ENCODE measurements around the gene TMEM108. TPM values are rescaled to one million over a fixed set of nuclear protein-coding genes. Genes with fewer than 3 reads are reported as not detected.
A peak's percentile ranks its signal among the peaks of the same experiment; 100 is the strongest.

The TMEM108 gene
- total RNA-seq, 6 experiments from 2014 or later: 0.10 to 0.20 TPM; not detected in 4

DNA sequence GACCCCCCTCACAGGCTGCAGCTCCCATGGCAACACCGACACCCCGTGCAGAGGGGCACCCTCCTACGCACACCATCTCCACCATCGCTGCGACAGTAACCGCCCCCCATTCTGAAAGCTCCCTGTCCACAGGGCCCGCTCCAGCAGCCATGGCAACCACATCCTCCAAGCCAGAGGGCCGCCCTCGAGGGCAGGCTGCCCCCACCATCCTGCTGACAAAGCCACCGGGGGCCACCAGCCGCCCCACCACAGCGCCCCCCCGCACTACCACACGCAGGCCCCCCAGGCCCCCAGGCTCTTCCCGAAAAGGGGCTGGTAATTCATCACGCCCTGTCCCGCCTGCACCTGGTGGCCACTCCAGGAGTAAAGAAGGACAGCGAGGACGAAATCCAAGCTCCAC is 341.7 kb downstream of the TMEM108 start:
- DNase-seq (no peak), ATAC-seq (no peak)
- H3K4me3 ChIP-seq: no peak overlapping the region
- H3K4me1 ChIP-seq: peaks cover 0 to 26% (median 4%) of the 10 kb centered on the region in 4 donors
- H3K27ac ChIP-seq: no peak overlapping the region
- WGBS (ENCODE audit: insufficient coverage, low coverage, low lambda C conversion rate, missing lambda C conversion rate): 90% methylated on average over 9 of the region's 19 CpGs
- intact Hi-C loops (cut with DNase I): loop anchor here (10.0 kb wide), 1 partner anchor 335 kb away; no protein-coding TSS in a partner anchor
- H3K9me3 ChIP-seq: no peaks in the 10 kb centered on the region
- H3K27me3 ChIP-seq: no peaks in the 10 kb centered on the region
- TF ChIP-seq POLR2A (IDR thresholded peaks at IDR 0.05): no peak
- TF ChIP-seq, protein P1, sequence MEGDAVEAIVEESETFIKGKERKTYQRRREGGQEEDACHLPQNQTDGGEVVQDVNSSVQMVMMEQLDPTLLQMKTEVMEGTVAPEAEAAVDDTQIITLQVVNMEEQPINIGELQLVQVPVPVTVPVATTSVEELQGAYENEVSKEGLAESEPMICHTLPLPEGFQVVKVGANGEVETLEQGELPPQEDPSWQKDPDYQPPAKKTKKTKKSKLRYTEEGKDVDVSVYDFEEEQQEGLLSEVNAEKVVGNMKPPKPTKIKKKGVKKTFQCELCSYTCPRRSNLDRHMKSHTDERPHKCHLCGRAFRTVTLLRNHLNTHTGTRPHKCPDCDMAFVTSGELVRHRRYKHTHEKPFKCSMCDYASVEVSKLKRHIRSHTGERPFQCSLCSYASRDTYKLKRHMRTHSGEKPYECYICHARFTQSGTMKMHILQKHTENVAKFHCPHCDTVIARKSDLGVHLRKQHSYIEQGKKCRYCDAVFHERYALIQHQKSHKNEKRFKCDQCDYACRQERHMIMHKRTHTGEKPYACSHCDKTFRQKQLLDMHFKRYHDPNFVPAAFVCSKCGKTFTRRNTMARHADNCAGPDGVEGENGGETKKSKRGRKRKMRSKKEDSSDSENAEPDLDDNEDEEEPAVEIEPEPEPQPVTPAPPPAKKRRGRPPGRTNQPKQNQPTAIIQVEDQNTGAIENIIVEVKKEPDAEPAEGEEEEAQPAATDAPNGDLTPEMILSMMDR (IDR thresholded peaks at IDR 0.05): no peak
- no peaks in the 10 kb centered on the region for H3K36me3 ChIP-seq

DNA sequence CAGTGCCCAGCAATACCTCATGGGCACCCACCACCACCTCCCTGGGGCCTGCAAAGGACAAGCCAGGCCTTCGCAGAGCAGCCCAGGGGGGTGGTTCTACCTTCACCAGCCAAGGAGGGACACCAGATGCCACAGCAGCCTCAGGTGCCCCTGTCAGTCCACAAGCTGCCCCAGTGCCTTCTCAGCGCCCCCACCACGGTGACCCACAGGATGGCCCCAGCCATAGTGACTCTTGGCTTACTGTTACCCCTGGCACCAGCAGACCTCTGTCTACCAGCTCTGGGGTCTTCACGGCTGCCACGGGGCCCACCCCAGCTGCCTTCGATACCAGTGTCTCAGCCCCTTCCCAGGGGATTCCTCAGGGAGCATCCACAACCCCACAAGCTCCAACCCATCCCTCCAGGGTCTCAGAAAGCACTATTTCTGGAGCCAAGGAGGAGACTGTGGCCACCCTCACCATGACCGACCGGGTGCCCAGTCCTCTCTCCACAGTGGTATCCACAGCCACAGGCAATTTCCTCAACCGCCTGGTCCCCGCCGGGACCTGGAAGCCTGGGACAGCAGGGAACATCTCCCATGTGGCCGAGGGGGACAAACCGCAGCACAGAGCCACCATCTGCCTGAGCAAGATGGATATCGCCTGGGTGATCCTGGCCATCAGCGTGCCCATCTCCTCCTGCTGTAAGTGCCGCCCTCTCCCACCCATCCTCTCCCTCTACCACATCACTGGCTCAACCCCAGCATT is 342.5 kb downstream of the TMEM108 start:
- Histone ChIP-seq H3K9me3 (no peaks in the 10 kb centered on the region), H3K27ac (no peak overlapping the region), H3K4me3 (no peak overlapping the region), H3K36me3 (no peaks in the 10 kb centered on the region), H3K4me1 (peaks cover 0 to 26% (median 4%) of the 10 kb centered on the region in 4 donors), H3K27me3 (no peaks in the 10 kb centered on the region)
- no peak for ATAC-seq
- DNase-seq: no peak
- intact Hi-C loops (cut with DNase I): loop anchor here (10.0 kb wide), 1 partner anchor 336 kb away; no protein-coding TSS in a partner anchor
- TF ChIP-seq, protein P1 (IDR thresholded peaks at IDR 0.05): no peak
- TF ChIP-seq POLR2A (IDR thresholded peaks at IDR 0.05): no peak
- 80% methylated on average over 1 of the region's 16 CpGs for WGBS (ENCODE audit: insufficient coverage, low coverage, low lambda C conversion rate, missing lambda C conversion rate)

DNA sequence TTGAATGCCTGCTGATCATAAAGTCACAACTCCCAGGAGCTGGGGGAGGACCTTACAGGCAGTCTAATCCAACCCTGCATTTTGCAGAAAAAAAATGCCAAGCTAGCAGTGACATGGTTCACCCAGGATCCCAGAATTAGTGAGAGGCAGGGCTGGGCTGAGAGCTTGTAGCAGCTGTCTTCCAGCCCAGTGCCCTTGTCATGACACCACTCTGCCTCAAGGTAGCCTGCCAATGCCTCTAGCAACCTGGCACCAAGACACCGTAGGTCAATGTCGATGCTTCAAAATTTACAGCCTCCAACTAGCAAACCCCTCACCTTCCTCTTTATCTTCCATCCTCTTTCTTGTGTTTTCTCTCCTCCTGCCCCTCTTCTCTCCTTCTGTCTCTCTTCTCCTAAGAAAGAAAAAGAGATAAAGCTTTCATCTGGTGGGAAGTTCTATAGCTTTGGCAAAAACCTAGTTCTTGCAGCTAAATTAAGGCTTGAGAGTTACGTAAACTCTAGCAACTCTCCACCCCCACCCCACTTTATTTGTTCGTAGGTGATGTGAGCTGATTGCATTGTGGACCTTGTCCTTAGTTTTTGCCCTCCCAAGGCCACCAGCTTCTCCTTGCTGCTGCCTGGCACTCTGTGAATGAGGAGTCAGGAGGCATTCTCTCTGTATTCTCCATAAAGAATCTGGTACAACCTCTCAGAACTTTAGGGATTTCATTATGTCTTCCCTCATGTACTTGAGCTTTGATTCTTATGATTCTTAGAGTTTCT is 343.3 kb downstream of the TMEM108 start:
- intact Hi-C loops (cut with DNase I): loop anchor here (10.0 kb wide), 1 partner anchor 337 kb away; no protein-coding TSS in a partner anchor
- Histone ChIP-seq H3K36me3 (no peaks in the 10 kb centered on the region), H3K4me1 (peaks cover 0 to 26% (median 4%) of the 10 kb centered on the region in 4 donors), H3K4me3 (no peak overlapping the region), H3K9me3 (no peaks in the 10 kb centered on the region), H3K27ac (no peak overlapping the region), H3K27me3 (no peaks in the 10 kb centered on the region)
- peak in 3 of 4 donors; percentile 51 to 55 (median 54) for ATAC-seq
- no peak for DNase-seq
- WGBS (ENCODE audit: insufficient coverage, low coverage, low lambda C conversion rate, missing lambda C conversion rate): 28% methylated on average over 4 of the region's 4 CpGs
- TF ChIP-seq, protein P1 (IDR thresholded peaks at IDR 0.05): no peak
- no peak for TF ChIP-seq POLR2A (IDR thresholded peaks at IDR 0.05)

DNA sequence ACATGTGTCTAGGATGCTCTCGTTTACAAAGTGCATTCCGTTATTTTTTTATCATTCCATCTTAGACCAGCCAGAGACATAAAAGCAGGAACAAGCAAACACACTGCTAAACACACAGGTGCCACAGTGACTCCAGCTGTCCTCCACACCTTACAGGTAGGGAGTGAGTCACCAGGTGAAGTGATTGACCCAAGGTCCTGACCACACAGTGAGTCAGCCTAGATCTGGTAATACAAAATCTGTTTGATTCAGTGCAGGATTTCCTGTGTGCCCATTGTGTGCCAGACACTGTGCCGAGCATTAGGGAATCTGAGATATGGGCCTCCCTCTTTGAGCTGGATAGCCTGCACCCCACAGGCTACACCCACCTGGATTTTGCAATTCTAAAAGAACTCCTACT is 345.0 kb downstream of the TMEM108 start:
- intact Hi-C loops (cut with DNase I): loop anchor here (10.0 kb wide), 1 partner anchor 338 kb away; no protein-coding TSS in a partner anchor
- TF ChIP-seq, protein P1 (IDR thresholded peaks at IDR 0.05): no peak
- H3K4me1 ChIP-seq: peaks cover 0 to 26% (median 4%) of the 10 kb centered on the region in 4 donors
- no peak overlapping the region for H3K27ac ChIP-seq
- ATAC-seq (peak in 1 of 4 donors; percentile 74), DNase-seq (no peak)
- no peaks in the 10 kb centered on the region for H3K9me3 ChIP-seq
- WGBS (ENCODE audit: insufficient coverage, low coverage, low lambda C conversion rate, missing lambda C conversion rate): 79% methylated on average over 2 of the region's 3 CpGs
- H3K4me3 ChIP-seq: no peak overlapping the region
- H3K36me3 ChIP-seq: no peaks in the 10 kb centered on the region
- no peaks in the 10 kb centered on the region for H3K27me3 ChIP-seq
